Upper lobe of left lung (tissue), 4 donors: ENCODE measurements around the gene C12orf57.

Experiments used
- EP300 ChIP-seq, 4 donors: sonication (generic); formaldehyde crosslinking; IDR thresholded peaks; one replicate each; pipeline ENCODE4 v1.5.1; 2017; ENCODE audit warnings: antibody characterized with exemption in 4 of 4, control low read depth in 2 of 4
- POLR2A ChIP-seq, 4 donors: fragments of 450-650 bp; IDR thresholded peaks; one replicate each; pipeline ENCODE4 v1.5.1; 2016 to 2017; ENCODE audit warnings: antibody characterized with exemption in 4 of 4, mild to moderate bottlenecking in 2 of 4
- POLR2AphosphoS5 ChIP-seq, 2 donors: sonication (generic); formaldehyde crosslinking; IDR thresholded peaks; one replicate each; pipeline ENCODE4 v1.5.1; 2017; ENCODE audit warnings: antibody characterized with exemption in 2 of 2
- TF ChIP-seq, protein P1 (sequence below), 6 experiments: fragments of 450-650 bp in 4 of 6; fragments of 200-600 bp in 2 of 6; sonication (generic) in 2 of 6; IDR thresholded peaks; one replicate each; pipeline ENCODE4 v1.5.1; 2016 to 2019; ENCODE audit warnings: antibody characterized with exemption in 6 of 6

DNA sequence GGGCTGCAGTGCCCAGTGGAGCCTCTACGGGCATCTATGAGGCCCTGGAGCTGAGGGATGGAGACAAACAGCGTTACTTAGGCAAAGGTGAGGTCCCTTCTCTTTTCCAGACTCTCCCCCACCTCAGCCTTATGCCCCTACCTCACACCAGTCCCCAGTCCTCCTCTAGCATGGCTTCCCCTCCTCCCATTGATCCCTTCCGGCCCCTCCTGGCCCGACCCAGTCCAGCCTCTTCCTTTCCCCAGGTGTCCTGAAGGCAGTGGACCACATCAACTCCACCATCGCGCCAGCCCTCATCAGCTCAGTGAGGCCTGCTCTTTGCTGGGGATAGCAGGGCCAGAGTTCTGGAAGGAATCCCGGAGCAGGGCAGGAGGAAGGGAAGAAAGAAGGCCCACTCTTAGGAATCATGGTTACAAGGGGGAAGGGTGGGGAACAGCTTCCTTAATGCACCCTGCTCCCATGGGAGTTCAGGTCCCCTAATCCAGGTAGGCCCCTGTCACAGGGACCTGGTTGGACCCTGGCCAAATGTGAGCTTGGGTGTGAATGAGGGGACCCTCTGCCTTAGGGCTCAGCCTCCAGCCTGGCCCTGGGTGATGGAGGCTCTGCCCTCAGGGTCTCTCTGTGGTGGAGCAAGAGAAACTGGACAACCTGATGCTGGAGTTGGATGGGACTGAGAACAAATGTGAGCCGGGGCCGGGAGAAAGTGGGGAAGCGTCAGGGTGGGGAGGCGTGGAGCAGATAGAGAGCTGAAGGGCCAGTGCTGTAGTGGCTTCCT lies 27.2 kb upstream of the C12orf57 start:
- TF ChIP-seq, protein P1, sequence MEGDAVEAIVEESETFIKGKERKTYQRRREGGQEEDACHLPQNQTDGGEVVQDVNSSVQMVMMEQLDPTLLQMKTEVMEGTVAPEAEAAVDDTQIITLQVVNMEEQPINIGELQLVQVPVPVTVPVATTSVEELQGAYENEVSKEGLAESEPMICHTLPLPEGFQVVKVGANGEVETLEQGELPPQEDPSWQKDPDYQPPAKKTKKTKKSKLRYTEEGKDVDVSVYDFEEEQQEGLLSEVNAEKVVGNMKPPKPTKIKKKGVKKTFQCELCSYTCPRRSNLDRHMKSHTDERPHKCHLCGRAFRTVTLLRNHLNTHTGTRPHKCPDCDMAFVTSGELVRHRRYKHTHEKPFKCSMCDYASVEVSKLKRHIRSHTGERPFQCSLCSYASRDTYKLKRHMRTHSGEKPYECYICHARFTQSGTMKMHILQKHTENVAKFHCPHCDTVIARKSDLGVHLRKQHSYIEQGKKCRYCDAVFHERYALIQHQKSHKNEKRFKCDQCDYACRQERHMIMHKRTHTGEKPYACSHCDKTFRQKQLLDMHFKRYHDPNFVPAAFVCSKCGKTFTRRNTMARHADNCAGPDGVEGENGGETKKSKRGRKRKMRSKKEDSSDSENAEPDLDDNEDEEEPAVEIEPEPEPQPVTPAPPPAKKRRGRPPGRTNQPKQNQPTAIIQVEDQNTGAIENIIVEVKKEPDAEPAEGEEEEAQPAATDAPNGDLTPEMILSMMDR (IDR thresholded peaks at IDR 0.05) = no peak
- no peak for TF ChIP-seq EP300 (IDR thresholded peaks at IDR 0.05)
- no peak for TF ChIP-seq POLR2AphosphoS5 (IDR thresholded peaks at IDR 0.05)
- no peak for TF ChIP-seq POLR2A (IDR thresholded peaks at IDR 0.05)
